HEK293 (cell line): ENCODE measurements around the gene DYNLT2.

Experiments used
- CTCF ChIA-PET: fragments of 350-600 bp; formaldehyde crosslinking; extraction: SDS; loops from one replicate; lab custom pipeline; 2021; ENCODE audit warnings: antibody characterized with exemption; lab: Yijun Ruan, JAX
- POLR2A ChIA-PET: fragments of 300-600 bp; formaldehyde crosslinking; extraction: SDS; loops from one replicate; lab custom pipeline; 2020; ENCODE audit warnings: antibody characterized with exemption, inconsistent platforms; lab: Yijun Ruan, JAX
- H3K27ac ChIP-seq: fragments of 200-500 bp; sonication (Bioruptor generic); 2 replicates; pipeline ENCODE4 v1.5.1; 2014; ENCODE audit warnings: low read depth, low read length, control low read depth, inconsistent platforms; ENCODE audit errors: extremely low read depth
- H3K36me3 ChIP-seq, 2 experiments: fragments of 200-500 bp in 1 of 2; sonication (Bioruptor generic) in 1 of 2; 1 replicate in 1 of 2; 2 replicates in 1 of 2; pipeline ENCODE4 v1.5.1; 2014 to 2017; ENCODE audit warnings: inconsistent platforms in 2 of 2, low read length in 2 of 2; ENCODE audit not compliant: control insufficient read depth in 2 of 2, insufficient read depth in 1 of 2
- H3K4me1 ChIP-seq: fragments of 200-500 bp; sonication (Bioruptor generic); 2 replicates; pipeline ENCODE4 v1.5.1; 2014; ENCODE audit warnings: mild to moderate bottlenecking, low read length, inconsistent platforms; ENCODE audit not compliant: control insufficient read depth, insufficient read depth
- H3K4me3 ChIP-seq: 2 replicates; pipeline ENCODE4 v1.5.1; 2011; ENCODE audit warnings: low read depth, mild to moderate bottlenecking, control low read depth, low read length, moderate library complexity
- H3K9me3 ChIP-seq: fragments of 200-500 bp; sonication (Bioruptor generic); 2 replicates; pipeline ENCODE4 v1.5.1; 2014; ENCODE audit warnings: low read depth, low read length, inconsistent platforms; ENCODE audit not compliant: control insufficient read depth, insufficient read depth
- BCL11A ChIP-seq: fragments of 450-650 bp; formaldehyde crosslinking; IDR thresholded peaks from 2 replicates; pipeline ENCODE4 v1.5.1; 2016; ENCODE audit warnings: low read depth, missing biosample characterization, missing genetic modification characterization
- GFI1B ChIP-seq: fragments of 450-650 bp; formaldehyde crosslinking; IDR thresholded peaks from 2 replicates; pipeline ENCODE4 v1.5.1; 2016; ENCODE audit warnings: missing biosample characterization, missing genetic modification characterization
- HIC1 ChIP-seq: fragments of 450-650 bp; formaldehyde crosslinking; IDR thresholded peaks from 2 replicates; pipeline ENCODE4 v1.5.1; 2016; ENCODE audit warnings: missing biosample characterization, missing genetic modification characterization
- HOXA7 ChIP-seq: sonication (generic); formaldehyde crosslinking; IDR thresholded peaks from 2 replicates; pipeline ENCODE4 v1.8.1; 2022; ENCODE audit warnings: missing genetic modification reagents, borderline replicate concordance
- KLF17 ChIP-seq: fragments of 450-650 bp; formaldehyde crosslinking; IDR thresholded peaks from 2 replicates; pipeline ENCODE4 v1.5.1; 2016; ENCODE audit warnings: missing biosample characterization, missing genetic modification characterization
- KLF7 ChIP-seq: fragments of 450-650 bp; formaldehyde crosslinking; IDR thresholded peaks from 2 replicates; pipeline ENCODE4 v1.5.1; 2016; ENCODE audit warnings: missing biosample characterization, missing genetic modification characterization, borderline replicate concordance
- OSR2 ChIP-seq: fragments of 450-650 bp; formaldehyde crosslinking; IDR thresholded peaks from 2 replicates; pipeline ENCODE4 v1.5.1; 2016; ENCODE audit warnings: missing biosample characterization, missing genetic modification characterization
- PBX3 ChIP-seq: sonication (generic); formaldehyde crosslinking; IDR thresholded peaks from 2 replicates; pipeline ENCODE4 v1.8.1; 2022; ENCODE audit warnings: mild to moderate bottlenecking, moderate library complexity, missing genetic modification reagents
- PRDM1 ChIP-seq: fragments of 450-650 bp; formaldehyde crosslinking; IDR thresholded peaks from 2 replicates; pipeline ENCODE4; 2016; ENCODE audit warnings: missing biosample characterization, missing genetic modification characterization
- PRDM6 ChIP-seq: fragments of 450-650 bp; formaldehyde crosslinking; IDR thresholded peaks from 2 replicates; pipeline ENCODE4 v1.5.1; 2017; ENCODE audit warnings: missing biosample characterization, missing genetic modification characterization
- SALL2 ChIP-seq: fragments of 450-650 bp; formaldehyde crosslinking; IDR thresholded peaks from 2 replicates; pipeline ENCODE4 v1.5.0; 2017; ENCODE audit warnings: missing biosample characterization, mild to moderate bottlenecking, missing genetic modification characterization, borderline replicate concordance
- TCF7L2 ChIP-seq: IDR thresholded peaks from 2 replicates; pipeline ENCODE4 v1.6.1; 2011; ENCODE audit warnings: low read depth, mild to moderate bottlenecking, inconsistent platforms, low read length, moderate library complexity, borderline replicate concordance
- ZBTB17 ChIP-seq: fragments of 450-650 bp; formaldehyde crosslinking; IDR thresholded peaks from 2 replicates; pipeline ENCODE4 v1.5.1; 2016; ENCODE audit warnings: missing biosample characterization, missing genetic modification characterization
- ZBTB8A ChIP-seq: fragments of 450-650 bp; formaldehyde crosslinking; IDR thresholded peaks from 2 replicates; pipeline ENCODE4 v1.5.1; 2016; ENCODE audit warnings: missing biosample characterization, missing genetic modification characterization
- ZNF138 ChIP-seq: fragments of 450-650 bp; formaldehyde crosslinking; IDR thresholded peaks from 2 replicates; pipeline ENCODE4 v1.5.1; 2016; ENCODE audit warnings: missing biosample characterization, missing genetic modification characterization, borderline replicate concordance
- ZNF146 ChIP-seq: fragments of 450-650 bp; formaldehyde crosslinking; IDR thresholded peaks from 2 replicates; pipeline ENCODE4 v1.5.1; 2016; ENCODE audit warnings: missing biosample characterization, missing genetic modification characterization
- ZNF184 ChIP-seq: fragments of 450-650 bp; IDR thresholded peaks from 2 replicates; pipeline ENCODE4 v1.5.1; 2018; ENCODE audit warnings: missing biosample characterization, mild to moderate bottlenecking, missing genetic modification characterization
- ZNF2 ChIP-seq: fragments of 450-650 bp; formaldehyde crosslinking; IDR thresholded peaks from 2 replicates; pipeline ENCODE4 v1.5.1; 2016; ENCODE audit warnings: missing biosample characterization, missing genetic modification characterization
- ZNF202 ChIP-seq: fragments of 450-650 bp; formaldehyde crosslinking; IDR thresholded peaks from 2 replicates; pipeline ENCODE4 v1.5.1; 2016; ENCODE audit warnings: missing biosample characterization, missing genetic modification characterization, borderline replicate concordance
- ZNF211 ChIP-seq: fragments of 450-650 bp; formaldehyde crosslinking; IDR thresholded peaks from 2 replicates; pipeline ENCODE4 v1.5.1; 2016; ENCODE audit warnings: low read depth, missing biosample characterization, missing genetic modification characterization
- ZNF221 ChIP-seq: fragments of 450-650 bp; formaldehyde crosslinking; IDR thresholded peaks from 2 replicates; pipeline ENCODE4 v1.5.1; 2017; ENCODE audit warnings: missing biosample characterization, missing genetic modification characterization, borderline replicate concordance
- ZNF324 ChIP-seq: fragments of 450-650 bp; formaldehyde crosslinking; IDR thresholded peaks from 2 replicates; pipeline ENCODE4 v1.5.1; 2016; ENCODE audit warnings: missing biosample characterization, missing genetic modification characterization
- ZNF394 ChIP-seq: fragments of 450-650 bp; formaldehyde crosslinking; IDR thresholded peaks from 2 replicates; pipeline ENCODE4 v1.5.1; 2016; ENCODE audit warnings: missing biosample characterization, missing genetic modification characterization, mild to moderate bottlenecking, moderate library complexity, borderline replicate concordance
- ZNF423 ChIP-seq: fragments of 450-650 bp; formaldehyde crosslinking; IDR thresholded peaks from 2 replicates; pipeline ENCODE4 v1.5.1; 2016; ENCODE audit warnings: missing biosample characterization, missing genetic modification characterization
- ZNF514 ChIP-seq: fragments of 450-650 bp; formaldehyde crosslinking; IDR thresholded peaks from 2 replicates; pipeline ENCODE4 v1.5.1; 2016; ENCODE audit warnings: missing biosample characterization, missing genetic modification characterization
- ZNF530 ChIP-seq: fragments of 450-650 bp; formaldehyde crosslinking; IDR thresholded peaks from 2 replicates; pipeline ENCODE4 v1.5.1; 2016; ENCODE audit warnings: low read depth, missing biosample characterization, missing genetic modification characterization
- ZNF664 ChIP-seq: fragments of 450-650 bp; formaldehyde crosslinking; IDR thresholded peaks from 2 replicates; pipeline ENCODE4 v1.5.1; 2016; ENCODE audit warnings: missing biosample characterization, missing genetic modification characterization
- ZNF677 ChIP-seq: fragments of 450-650 bp; IDR thresholded peaks from 2 replicates; pipeline ENCODE4 v1.5.0; 2018; ENCODE audit warnings: missing biosample characterization, mild to moderate bottlenecking, missing genetic modification characterization, moderate library complexity
- ZNF76 ChIP-seq: fragments of 450-650 bp; formaldehyde crosslinking; IDR thresholded peaks from 2 replicates; pipeline ENCODE4; 2016; ENCODE audit warnings: low read depth, missing biosample characterization, missing genetic modification characterization, borderline replicate concordance
- ZNF785 ChIP-seq: fragments of 450-650 bp; formaldehyde crosslinking; IDR thresholded peaks from 2 replicates; pipeline ENCODE4 v1.5.1; 2016; ENCODE audit warnings: missing biosample characterization, missing genetic modification characterization

DYNLT2 gene

GRCh38 chr6:169720207-169720855, 31.0 kb downstream of the DYNLT2 start:
- peaks cover 31 to 33% of the 10 kb centered on the region in 2 experiments for H3K36me3 ChIP-seq
- no peak overlapping the region for H3K27ac ChIP-seq
- ChIA-PET CTCF (no interaction called here), POLR2A (interaction anchor here (0.7 to 1.2 kb wide), 2 partner anchors 15 to 18 kb away, joined by 3 read pairs; partner anchors contain the start of gene C6orf120)
- H3K4me3 ChIP-seq: no peak overlapping the region
- H3K9me3 ChIP-seq: no peaks in the 10 kb centered on the region
- TF ChIP-seq ZNF221 (tag by site-specific recombination) (no peak), ZNF146 (tag by site-specific recombination) (peak; percentile 62), TCF7L2 (no peak), ZNF394 (tag by site-specific recombination) (peak; percentile 78), KLF7 (tag by site-specific recombination) (no peak), PRDM1 (peak; percentile 90), ZNF202 (no peak), ZBTB8A (no peak), ZNF76 (no peak), ZNF324 (no peak), ZNF138 (no peak), SALL2 (tag by site-specific recombination) (no peak), ZNF211 (tag by site-specific recombination) (no peak), ZNF530 (tag by site-specific recombination) (no peak), ZNF664 (tag by site-specific recombination) (no peak), GFI1B (tag by site-specific recombination) (no peak), ZNF785 (tag by site-specific recombination) (no peak), HIC1 (tag by site-specific recombination) (no peak), PRDM6 (tag by site-specific recombination) (0 out of 2 replicates have a peak, but pooled peaks have one; percentile 9), BCL11A (tag by site-specific recombination) (no peak)
- 0 out of 2 replicates have a peak, but pooled peaks cover 4% of the 10 kb centered on the region for H3K4me1 ChIP-seq

GRCh38 chr6:169719117-169719516, 32.3 kb downstream of the DYNLT2 start:
- ChIA-PET POLR2A (interaction anchor here (0.7 to 2.3 kb wide), 4 partner anchors 14 to 33 kb away, joined by 3 to 7 read pairs (median 3); partner anchors contain the start of genes C6orf120, ERMARD and WDR27), CTCF (interaction anchor here (1.1 kb wide), 1 partner anchor 10 kb away, joined by 3 read pairs; no protein-coding TSS in a partner anchor)
- peaks cover 43 to 45% of the 10 kb centered on the region in 2 experiments for H3K36me3 ChIP-seq
- 0 out of 2 replicates have a peak, but pooled peaks cover 4% of the 10 kb centered on the region for H3K4me1 ChIP-seq
- no peak overlapping the region for H3K4me3 ChIP-seq
- H3K9me3 ChIP-seq: no peaks in the 10 kb centered on the region
- no peak overlapping the region for H3K27ac ChIP-seq
- no peak for TF ChIP-seq ZNF423
- no peak for TF ChIP-seq ZNF514 (tag by site-specific recombination)
- no peak for TF ChIP-seq ZNF184 (tag by site-specific recombination)
- TF ChIP-seq ZNF677 (tag by site-specific recombination): no peak
- no peak for TF ChIP-seq ZNF2 (tag by site-specific recombination)
- TF ChIP-seq HOXA7 (CRISPR knock-in tag): no peak
- peak; percentile 44 for TF ChIP-seq ZNF394 (tag by site-specific recombination)
- TF ChIP-seq ZBTB17 (tag by site-specific recombination): peak; percentile 60
- no peak for TF ChIP-seq ZNF664 (tag by site-specific recombination)
- no peak for TF ChIP-seq PBX3 (CRISPR knock-in tag)
- TF ChIP-seq KLF17 (tag by site-specific recombination): no peak
- TF ChIP-seq OSR2 (tag by site-specific recombination): 0 out of 2 replicates have a peak, but pooled peaks have one; percentile 33
